AG20443 (cell line): ENCODE data around the gene LRBA.
A peak's percentile ranks its signal among the peaks of the same experiment; 100 is the strongest.

ENCODE experiments used
- DNase-seq: peaks from one replicate; pipeline ENCODE4 v3.0.0; 2012; ENCODE audit warnings: low spot score, mixed read lengths

LRBA gene

DNA sequence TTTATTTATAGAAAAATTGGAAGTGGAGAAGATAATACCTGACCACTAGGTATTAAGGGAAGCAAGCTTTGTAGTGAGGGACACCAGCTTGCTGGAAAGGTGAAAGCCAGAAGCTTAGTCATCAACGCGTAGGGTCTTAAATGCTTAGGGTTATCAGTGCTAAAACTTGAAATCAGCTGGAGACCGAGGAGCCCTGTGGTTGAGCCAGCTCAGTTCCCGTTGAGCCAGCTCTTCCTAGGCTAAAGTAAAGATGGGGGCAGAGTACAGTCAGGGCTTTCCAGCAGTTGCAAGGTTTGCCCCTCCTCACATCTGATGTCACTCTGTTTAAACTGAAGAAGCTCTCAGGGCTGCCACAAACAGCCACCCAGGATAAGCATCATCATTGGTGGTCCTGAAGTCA is 696.1 kb downstream of the LRBA start:
- no peak for DNase-seq

DNA sequence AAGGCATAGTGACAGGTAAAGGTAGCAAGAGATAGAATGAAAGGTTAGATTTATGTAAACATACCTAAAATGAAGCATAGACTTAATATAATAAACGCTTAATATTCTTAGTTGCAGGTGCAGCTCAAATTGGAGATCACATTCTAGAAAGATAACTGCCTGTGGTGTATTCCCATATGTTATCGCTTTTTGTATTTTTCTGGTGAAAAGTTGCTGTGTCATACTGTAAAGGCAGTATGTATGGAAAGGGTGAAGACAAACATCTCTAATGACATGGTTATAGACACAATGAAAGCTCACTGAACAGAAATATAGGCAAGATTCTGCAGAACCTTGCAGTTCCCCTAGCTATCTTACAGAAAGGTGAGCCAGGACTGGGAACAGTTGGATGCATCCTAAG is 696.6 kb downstream of the LRBA start:
- DNase-seq: no peak

DNA sequence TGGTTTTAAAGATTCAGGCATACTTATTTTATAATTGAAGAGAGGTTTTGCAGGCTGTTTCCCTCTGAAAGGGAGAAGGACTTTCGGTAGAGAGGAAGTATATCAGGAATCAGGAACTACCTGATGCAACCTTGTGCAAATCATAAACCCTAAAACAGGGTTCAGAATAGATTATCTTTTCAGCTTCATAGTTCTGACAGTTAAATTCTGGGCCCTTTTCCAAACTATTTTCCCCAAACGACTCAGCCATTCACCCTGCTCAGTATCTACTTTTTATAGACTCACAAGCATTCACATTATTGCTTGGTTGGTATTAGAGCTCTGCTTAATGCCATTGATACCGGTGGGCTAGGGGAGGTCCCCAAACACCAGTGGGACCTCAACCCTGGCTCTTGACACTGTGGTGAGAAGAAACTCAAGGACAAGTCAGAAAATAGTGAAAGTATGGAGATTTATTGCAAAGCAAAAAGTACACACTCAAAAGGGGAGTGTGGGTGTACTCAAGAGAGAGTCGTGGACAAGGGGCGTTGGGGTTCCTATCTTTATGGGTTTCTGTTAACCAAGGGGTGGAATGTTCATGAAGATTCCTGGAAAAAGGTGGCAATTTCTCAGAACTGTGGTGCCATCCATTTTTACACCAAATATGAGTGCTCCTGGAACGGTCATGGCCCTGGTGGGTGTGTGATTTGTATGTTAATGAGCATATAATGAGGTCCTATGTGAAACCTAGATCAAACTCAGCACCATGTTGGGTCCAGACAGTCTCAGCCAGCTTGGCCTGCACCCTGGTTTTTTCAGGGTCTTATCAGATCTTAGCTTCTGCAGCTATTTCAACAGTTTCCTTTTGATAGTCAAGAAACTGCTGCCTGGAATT is 698.5 kb downstream of the LRBA start:
- DNase-seq: no peak

DNA sequence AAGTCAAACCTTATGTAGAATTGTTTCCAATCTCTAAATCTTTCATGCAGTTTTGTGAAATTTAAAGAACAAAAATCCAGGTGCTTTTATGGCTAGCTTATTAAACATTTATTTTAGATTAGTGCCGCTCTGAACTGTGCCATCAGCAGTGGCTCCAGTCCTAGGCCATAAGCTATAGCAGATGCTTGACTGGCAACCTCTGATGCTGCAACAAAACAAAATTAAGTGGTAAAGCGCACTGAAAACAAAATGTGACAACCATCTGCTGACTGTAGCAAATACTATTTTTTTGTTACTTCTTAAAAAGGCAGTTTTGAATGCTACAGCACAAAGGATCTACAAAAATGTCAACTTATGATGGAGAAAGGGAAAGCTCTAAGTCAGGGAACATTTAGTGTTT is 699.4 kb downstream of the LRBA start:
- no peak for DNase-seq

DNA sequence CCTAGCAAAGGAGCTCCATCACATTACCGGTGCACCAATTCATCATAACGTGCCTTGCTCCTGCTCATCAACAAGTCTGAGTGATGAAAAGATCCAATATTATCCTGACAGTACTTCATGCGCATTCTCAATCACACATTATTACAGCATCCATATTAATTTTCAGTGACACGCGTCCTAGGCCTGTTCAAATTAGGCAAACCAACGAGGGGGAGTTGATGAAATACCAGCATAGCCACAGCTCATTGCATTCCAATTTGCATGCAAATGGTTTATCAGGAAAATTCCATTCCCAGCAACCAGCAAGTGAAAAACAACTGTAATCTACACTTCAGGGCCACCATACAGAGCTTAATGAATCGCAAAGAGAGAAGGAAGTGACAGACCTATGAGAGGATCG is 699.9 kb downstream of the LRBA start:
- DNase-seq: no peak

DNA sequence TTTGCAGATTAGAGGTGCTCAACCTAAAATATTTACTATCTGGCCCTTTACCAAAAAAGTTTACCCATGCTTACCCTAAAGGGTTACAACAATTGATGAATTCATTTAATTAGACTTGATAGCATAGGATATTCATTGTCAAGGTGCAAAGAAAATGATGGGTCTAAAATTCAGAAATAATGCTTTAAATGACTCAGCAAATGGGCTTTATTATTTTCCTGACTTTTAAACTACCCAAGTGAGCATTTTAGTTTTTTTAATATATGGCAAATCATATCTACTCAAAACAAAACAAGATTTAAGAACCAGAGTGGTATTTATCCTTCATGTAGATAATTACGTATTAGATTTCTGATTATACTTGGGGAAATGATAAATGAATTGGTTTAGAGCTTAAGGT is 701.1 kb downstream of the LRBA start:
- DNase-seq: no peak

DNA sequence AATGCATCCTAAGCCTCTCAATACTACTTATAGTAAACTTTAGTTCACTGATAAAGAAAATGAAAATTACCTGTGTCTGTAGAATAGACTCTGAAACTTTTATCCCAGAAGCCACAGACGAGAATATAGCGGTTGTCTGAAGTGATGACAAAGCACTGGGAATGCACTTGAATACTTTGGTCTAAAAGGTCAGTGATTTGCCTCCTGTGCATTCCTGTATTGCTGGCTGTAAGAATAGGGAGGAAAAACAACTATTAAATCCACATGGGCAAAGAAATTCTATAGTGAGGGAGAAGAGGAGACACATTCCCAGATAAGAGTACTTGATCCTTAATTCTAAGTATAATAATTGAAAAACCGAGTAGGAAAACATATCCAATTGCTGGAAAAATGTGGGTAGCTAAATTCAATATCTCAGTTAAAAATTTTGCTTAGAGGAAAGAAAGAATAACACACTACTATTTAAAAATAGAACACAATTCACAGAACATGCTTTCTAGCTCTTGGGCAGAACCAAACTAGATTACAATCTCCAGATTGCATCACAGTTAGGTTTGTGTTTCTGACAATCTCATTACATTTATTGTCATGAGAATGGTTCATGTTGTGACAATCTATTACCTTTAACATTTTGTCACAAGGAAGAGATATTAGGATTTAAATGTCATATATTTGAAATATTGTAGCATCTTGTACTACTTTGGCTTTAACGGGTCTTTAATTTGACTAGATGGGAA is 704.8 kb downstream of the LRBA start:
- DNase-seq: peak; percentile 16

DNA sequence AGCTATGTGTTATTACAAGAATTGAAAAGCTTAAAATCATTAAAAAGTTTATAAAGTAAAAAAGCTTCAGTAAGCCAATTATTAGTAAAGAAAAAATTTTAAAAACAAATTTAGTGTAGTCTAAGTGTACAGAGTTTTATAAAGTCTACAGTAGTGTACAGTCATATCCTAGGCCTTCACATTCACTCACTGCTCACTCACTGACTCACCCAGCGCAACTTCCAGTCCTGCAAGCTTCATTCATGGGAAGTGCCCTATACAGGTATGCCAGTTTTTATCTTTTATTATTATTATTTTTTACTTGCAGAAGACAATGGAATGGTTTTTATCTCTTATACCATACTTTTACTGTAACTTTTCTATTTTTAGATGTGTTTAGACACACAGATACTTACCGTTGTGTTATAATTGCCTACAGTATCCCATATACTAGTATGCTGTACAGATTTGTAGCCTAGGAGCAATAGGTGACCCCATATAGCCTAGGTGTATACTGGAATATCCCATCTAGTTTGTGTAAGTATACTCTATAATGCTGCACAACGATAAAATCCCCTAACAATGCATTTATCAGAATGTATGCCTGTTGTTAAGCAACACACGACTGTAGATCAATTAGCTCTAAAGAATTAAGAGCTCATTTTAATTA is 706.1 kb downstream of the LRBA start:
- no peak for DNase-seq

DNA sequence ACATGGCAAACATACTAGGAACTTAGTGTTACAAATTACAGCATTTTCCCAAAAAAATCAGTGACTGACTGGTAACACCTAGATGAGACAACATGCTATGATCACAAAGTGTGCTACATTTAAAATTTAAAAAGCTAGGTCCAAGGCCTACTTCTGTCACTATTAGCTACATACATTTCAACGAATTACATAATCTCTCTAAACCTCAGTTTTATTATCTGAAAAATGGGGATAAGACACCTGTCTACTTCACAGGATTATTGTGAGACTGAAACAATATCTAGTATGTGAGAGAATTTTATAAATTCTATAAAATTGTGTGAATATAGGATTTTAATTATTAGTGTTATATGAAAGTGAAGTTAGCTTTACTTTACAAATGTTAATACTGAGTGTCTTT is 708.4 kb downstream of the LRBA start:
- no peak for DNase-seq

DNA sequence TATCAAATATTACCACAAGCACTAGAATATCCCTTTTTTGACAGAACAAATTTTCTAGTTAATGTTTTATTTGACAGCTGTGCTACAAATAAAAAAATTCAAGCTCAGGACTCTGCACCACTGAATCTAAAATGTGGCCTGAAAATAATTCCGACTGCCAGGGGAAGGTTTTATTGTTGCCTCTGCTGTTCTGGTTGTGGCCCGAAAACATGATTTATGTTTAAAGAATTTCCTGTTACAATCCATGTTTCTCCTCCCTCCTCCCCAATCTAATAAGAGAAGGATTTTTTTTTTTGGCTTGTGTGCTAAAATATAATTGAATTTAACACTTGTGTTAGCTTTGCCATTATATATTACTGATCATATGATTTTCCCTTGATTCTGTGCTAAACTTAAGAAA is 709.1 kb downstream of the LRBA start:
- DNase-seq: peak; percentile 49

DNA sequence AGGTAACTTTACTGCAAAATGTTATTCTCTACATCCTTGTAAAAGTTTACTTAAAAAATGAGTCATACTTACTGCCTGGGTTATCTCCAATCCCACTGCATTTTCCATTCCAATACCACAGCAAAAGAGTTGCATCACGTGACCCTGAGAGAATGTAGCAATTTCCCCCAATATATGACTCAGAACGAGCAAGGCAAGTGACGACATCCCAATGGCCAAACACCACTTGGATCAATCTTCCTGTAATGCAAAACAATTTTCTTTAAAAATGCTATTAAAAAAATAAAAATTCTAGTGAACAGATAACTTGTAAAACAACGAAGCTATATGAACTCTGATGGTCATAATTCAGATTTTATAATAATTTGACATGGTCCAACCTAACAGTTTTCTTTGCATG is 712.5 kb downstream of the LRBA start:
- peak; percentile 72 for DNase-seq

DNA sequence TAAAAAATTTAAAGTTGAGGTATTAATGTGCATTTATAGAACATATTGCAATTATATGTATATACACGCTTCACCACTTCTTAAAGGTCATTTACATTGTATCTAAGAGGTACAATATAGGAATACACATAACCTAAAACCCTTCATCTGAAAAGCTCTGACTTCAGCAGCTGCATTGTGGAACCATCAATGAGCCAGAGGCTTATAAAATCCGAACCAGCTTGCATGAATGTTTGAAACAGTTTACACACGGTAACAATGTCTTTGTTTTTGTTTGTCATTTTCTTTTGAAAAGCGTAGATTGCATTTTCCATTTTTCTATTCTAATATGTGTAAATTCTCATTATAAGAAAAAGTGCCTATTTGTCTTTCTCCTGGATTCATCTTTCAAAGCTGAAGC is 715.3 kb downstream of the LRBA start:
- no peak for DNase-seq

DNA sequence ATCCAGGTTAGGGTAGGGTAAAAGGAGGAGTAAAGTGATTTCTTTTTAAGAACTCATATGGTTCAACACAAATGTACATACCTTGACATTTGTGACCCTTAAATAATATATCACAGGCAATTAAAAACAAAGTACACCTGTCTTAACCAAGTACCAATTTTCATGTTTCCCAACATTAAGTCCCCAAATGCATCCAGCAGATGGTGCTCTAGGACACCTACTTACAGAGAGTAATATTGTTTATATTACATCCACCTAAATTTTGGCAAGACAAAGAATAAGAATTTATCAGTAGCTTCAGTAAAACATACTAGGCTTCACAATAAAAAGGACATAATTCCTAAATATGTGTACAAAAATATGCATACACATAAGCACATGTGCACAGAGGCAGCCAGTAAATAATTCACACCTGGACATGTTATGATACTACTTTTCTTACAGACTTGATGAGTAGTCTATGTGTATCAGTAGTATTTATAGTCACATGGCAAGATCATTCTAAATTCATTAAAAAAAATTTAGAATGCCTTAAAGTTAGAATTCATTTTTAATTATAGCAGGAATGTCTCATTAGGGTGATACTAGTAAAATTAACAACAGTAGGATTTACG is 717.1 kb downstream of the LRBA start:
- DNase-seq: peak; percentile 13

DNA sequence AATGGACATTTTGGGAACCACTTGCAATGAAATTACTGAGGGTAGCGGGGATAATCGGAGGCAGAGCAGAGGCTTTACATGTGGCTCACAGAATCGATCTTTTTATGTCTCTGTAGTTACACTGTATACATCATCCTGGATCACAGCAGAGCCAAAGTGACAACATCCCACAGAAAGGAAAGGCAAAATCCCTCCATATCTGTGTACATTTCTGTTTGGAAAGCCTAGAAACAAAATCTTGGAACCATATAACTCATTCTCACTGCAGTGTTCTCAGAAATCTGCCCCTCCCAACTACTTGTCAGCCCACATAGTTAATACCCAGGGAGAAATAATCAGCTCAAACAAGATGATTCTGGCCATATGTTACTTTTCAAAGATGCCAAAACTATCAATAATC is 725.2 kb downstream of the LRBA start:
- DNase-seq: no peak

DNA sequence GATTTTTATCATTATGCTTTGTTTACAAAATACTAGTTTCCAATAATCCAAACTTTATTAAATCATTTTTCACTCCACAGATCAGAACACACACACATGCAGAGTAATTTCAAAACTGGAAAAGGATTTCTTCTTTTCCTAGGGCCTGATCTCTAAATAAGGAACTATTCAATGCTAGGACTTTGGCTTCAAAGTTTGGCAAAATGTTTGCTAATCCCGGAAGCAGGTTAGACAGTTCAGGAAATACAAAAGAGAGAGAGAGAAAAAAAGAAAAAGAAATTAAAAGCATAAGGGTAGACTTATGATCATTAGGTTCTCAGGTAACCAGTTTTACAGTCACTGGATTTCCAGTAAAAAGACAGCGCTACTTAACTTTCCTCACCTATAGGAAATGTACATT is 725.9 kb downstream of the LRBA start:
- no peak for DNase-seq

DNA sequence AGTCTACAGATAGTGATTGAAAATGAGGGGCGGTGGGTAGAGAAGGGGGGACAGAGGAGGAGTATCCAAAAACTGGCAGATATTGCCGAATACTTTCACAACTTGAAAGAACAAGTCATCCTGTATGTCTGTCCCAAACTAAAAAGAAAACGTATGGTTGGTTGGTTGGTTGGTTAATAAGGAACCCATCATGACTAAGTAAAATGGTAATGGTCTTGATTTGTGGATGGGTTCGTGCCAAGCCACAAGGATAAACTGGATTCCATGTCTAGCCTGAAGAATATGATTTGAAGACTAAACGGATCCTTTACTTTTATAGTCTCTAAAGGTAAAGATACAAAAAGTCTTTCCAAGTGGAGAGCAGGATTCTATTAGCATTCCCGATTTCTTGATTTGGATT is 728.4 kb downstream of the LRBA start:
- DNase-seq: no peak

DNA sequence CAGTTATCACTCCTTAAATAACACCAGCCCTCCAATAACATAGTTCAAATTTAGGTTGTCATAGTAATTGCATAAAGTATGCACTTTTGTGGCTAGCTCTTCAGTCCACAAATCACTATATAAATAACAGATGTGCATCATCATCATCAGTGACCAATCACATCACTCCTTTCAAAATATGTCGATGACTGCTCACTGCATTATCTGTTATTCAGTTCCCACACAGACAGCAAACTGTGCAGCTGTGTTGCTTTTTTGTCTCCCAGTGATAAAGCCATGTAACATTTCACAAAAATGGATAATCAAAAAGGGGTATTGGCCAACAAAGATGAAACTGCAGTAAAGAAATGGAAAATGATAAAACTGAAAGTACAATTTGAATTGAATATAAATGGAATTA is 731.4 kb downstream of the LRBA start:
- peak; percentile 81 for DNase-seq

DNA sequence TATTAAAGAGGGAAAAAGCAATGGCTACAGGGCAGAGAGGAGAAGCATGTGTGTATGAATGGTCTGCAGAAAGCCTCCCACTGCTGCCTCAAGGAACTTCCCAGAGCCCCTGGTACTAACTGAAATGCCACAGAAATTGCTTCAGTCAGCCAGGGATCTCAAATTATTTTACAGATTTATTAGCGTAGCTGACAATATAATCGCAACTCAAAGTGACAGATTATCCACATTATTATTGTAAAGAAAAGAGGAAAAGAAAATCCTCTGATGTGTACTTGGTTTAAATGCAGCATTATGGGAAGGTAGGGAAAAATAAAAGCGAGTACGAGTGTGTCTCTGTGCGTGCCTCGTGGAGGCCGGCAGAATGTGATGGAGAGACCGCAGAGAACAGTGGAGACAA is 734.1 kb downstream of the LRBA start:
- DNase-seq: no peak

DNA sequence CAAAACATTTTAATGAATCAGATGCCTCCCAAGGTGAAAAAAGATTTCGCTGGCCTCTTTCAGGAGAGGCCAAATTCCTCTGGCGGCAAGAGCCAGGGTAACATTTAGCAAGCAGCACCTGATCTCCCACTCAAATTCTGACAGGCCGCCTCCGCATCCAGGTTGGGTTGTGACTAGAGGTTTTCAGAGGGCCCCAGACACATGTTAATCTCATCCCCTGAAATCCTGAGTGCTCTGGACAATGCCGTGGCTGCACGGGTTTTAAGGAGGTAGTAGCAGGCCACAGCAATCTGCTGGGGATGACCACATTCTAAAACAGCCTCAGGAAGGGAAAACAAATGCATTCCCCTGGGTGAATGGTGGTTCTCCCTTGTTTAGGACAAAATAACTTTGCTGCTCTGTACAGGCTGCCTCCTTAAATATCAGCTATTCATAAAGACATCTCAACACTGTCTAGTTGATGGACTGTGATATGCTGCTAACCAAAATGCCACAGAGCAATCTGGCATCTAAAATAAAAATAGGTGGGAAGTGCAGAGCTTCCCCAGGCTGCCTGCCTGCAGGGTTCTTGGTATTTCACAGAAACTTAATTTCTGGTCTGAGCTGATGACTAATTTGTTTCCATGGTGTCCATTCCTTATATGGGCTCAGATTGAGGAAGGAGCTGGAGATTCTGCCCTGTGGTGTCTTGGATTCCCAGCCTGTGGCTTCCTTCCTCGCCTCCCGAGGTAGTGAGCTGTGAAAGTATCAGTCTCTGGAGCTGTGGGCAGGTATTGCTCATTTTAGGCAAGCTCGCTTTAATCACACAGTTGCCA is 734.8 kb downstream of the LRBA start:
- peak; percentile 79 for DNase-seq

DNA sequence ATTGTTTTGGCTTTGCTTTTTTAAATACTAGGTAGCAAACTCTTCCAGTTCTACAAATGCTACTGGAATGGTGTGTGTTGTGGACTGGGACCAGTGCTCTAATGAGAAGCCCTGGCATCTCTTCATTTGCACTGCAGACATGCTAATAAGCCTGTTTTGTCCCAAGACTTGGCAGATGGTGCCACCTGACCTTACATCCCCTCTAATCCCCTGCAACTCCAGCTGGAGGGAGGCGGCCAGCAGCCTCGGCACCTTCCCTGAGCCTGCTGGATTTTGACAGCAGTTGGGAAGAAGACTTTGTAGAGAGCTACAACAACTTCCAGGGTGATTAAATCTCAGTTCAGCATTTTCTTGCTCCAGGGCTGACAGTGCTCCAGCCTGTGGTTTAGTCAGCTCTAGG is 736.9 kb downstream of the LRBA start:
- DNase-seq: no peak

DNA sequence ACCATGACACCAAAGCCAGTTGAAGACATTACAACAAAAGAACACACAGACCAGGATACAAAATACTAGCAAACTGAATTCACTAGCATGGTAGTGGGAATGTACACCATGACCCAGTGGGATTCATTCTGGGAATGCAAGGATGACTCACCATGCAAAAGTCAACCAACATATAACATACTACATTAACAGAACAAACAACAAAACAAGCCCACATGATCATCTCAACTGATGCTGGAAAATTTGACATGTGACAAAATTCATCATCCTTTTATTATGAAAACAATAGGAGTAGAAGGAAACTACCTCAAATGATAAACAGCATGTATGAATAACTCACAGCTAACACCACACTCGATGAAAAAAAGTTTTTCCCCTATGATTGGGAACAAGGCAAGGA is 746.6 kb downstream of the LRBA start:
- no peak for DNase-seq

DNA sequence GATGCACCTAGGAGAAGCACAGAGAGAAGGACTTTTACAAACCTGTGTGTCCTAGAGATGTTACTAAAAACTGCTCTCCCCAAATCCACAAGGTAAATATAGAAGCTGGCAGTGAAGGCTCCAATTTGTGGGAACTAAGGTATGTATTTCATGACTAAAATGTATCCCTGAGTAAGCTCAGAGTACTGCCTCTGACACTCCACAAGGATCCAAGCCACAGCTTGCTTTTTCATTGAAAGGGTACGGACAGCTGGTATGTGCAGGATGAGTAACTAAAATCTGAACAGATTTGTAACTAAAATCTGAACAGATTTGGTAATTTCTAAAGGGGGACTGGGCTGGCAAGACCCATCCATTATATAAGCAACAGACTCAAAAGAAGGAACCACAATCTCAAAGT is 749.3 kb downstream of the LRBA start:
- no peak for DNase-seq
